ENCODE measurements around the gene SYT17. TPM values are rescaled to one million over a fixed set of nuclear protein-coding genes. Genes with fewer than 3 reads are reported as not detected.

Gene SYT17
- total and polyA plus RNA-seq, 3 donors from 2014 or later, result 0.75 to 3.7 (median 3.1) TPM

DNA sequence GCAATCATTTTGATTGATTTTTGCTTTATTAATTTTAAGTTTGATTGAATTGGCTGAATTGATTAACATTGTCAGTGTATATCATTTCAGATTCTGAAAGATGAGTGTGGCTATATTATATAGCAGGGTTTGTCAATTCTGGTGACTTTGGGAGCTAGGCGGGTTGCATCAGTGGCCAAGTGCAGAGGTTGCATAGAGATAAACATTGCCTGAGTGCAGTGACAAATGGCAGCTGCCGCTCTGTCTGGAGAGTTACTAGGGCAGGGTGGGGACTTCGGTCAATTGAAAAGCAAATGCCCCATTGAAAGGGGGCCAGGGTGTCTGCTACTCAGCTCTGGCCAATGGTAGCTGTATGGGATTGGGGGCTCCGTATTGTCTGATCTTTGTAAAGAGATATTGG is 12.7 kb downstream of the SYT17 start:
- no peaks in the 10 kb centered on the region for H3K36me3 ChIP-seq (ENCODE audit: low read depth, missing control alignments)
- H3K4me3 ChIP-seq, result no peak overlapping the region
- WGBS, 2 donors, result 88 to 96% methylated on average over 4 of the region's 4 CpGs
- no peaks in the 10 kb centered on the region for H3K4me1 ChIP-seq
- no peak for DNase-seq
- intact Hi-C loops (cut with DNase I; ENCODE audit: low total_unique reads), result no loop called here
- no peak for TF ChIP-seq POLR2A (IDR thresholded peaks at IDR 0.05)
- H3K9me3 ChIP-seq, result no peaks in the 10 kb centered on the region
- H3K27ac ChIP-seq, result no peak overlapping the region
- no peaks in the 10 kb centered on the region for H3K27me3 ChIP-seq

DNA sequence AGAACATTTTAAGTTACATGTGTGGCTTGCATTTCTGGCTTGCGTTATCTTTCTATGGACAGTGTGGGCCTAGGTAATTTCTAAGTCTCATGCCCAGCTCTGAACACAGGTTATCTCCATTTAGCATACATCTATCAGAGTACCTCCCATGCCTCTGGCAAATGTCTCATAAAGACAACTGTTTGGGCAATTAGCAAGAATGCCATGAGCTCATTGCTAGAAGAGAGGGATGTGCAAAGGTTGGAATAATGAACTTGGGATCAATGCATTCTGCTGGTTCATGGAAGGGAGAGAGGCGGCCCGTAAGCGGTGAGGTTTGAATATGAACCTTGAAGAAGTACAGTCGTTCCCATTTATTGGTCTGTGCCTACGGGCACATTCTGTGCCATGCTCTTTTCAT is 14.4 kb downstream of the SYT17 start:
- no peaks in the 10 kb centered on the region for H3K36me3 ChIP-seq (ENCODE audit: low read depth, missing control alignments)
- H3K27me3 ChIP-seq, result no peaks in the 10 kb centered on the region
- intact Hi-C loops (cut with DNase I; ENCODE audit: low total_unique reads), result no loop called here
- no peaks in the 10 kb centered on the region for H3K9me3 ChIP-seq
- no peak for DNase-seq
- H3K27ac ChIP-seq, result no peak overlapping the region
- H3K4me1 ChIP-seq, result no peaks in the 10 kb centered on the region
- WGBS, 2 donors, result 94 to 98% methylated on average over 6 of the region's 6 CpGs
- H3K4me3 ChIP-seq, result no peak overlapping the region
- TF ChIP-seq, protein P1, sequence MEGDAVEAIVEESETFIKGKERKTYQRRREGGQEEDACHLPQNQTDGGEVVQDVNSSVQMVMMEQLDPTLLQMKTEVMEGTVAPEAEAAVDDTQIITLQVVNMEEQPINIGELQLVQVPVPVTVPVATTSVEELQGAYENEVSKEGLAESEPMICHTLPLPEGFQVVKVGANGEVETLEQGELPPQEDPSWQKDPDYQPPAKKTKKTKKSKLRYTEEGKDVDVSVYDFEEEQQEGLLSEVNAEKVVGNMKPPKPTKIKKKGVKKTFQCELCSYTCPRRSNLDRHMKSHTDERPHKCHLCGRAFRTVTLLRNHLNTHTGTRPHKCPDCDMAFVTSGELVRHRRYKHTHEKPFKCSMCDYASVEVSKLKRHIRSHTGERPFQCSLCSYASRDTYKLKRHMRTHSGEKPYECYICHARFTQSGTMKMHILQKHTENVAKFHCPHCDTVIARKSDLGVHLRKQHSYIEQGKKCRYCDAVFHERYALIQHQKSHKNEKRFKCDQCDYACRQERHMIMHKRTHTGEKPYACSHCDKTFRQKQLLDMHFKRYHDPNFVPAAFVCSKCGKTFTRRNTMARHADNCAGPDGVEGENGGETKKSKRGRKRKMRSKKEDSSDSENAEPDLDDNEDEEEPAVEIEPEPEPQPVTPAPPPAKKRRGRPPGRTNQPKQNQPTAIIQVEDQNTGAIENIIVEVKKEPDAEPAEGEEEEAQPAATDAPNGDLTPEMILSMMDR (IDR thresholded peaks at IDR 0.05), result no peak
- TF ChIP-seq POLR2A (IDR thresholded peaks at IDR 0.05), result no peak

DNA sequence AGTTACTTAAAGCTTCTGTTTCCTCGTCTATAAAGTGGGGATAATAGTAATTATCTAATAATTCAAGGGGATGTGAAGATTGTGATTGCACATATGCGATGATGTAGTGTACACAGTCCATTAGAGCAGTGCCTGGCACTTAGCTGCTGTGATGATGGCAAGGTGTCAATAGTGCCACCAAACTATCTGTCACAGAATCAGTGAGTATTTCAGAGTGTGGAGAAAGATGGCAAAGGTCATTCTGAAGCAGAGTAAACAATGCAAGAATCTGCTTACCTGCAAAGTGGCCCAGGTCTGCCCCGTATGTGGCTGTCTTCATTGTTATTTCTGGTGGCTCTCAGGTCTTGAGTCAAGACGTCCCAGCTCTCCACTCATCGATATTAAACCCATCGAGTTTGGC is 15.1 kb downstream of the SYT17 start:
- TF ChIP-seq POLR2A (IDR thresholded peaks at IDR 0.05), result no peak
- TF ChIP-seq, protein P1 (IDR thresholded peaks at IDR 0.05), result no peak
- H3K27ac ChIP-seq, result no peak overlapping the region
- DNase-seq, result no peak
- WGBS, 2 donors, result 82 to 83% methylated on average over 6 of the region's 6 CpGs
- intact Hi-C loops (cut with DNase I; ENCODE audit: low total_unique reads), result no loop called here
- no peaks in the 10 kb centered on the region for H3K4me1 ChIP-seq
- H3K9me3 ChIP-seq, result no peaks in the 10 kb centered on the region
- no peak overlapping the region for H3K4me3 ChIP-seq
- no peaks in the 10 kb centered on the region for H3K36me3 ChIP-seq (ENCODE audit: low read depth, missing control alignments)
- H3K27me3 ChIP-seq, result no peaks in the 10 kb centered on the region

DNA sequence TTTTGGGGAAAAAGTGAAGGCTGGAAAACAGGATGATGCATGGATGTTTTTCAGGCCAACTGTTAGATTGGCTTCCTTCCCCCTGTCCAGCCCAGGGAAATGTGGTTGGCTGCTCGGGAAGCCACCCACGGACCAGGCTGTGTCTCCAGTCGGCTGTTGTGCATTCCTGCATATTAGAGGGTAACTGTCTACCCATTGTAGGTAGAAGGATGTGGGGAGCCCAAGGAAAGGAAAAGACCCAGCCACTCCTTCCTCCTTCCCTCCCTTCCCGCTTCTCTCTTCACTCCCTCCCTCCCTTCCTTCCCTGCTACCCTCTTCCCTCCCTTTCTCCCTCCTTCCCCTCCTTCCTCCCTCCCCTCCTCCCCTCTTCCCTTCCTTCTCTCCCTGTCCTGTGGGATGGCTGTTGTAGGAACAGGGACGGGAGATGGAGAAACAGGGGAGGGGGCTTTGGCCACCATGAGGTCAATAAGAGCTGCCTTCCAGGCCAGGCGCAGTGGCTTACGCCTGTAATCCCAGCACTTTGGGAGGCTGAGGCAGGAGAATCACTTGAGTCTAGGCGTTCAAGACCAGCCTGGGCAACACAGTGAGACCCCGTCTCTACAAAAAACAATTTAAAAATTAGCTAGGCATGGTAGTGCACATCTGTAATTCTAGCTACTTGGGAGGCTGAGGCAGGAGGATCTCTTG is 16.9 kb downstream of the SYT17 start:
- Histone ChIP-seq H3K9me3 (no peaks in the 10 kb centered on the region), H3K27me3 (no peaks in the 10 kb centered on the region), H3K27ac (no peak overlapping the region), H3K4me1 (no peaks in the 10 kb centered on the region), H3K4me3 (no peak overlapping the region), H3K36me3 (ENCODE audit: low read depth, missing control alignments) (no peaks in the 10 kb centered on the region)
- no peak for DNase-seq
- no peak for TF ChIP-seq POLR2A (IDR thresholded peaks at IDR 0.05)
- TF ChIP-seq, protein P1 (IDR thresholded peaks at IDR 0.05), result no peak
- intact Hi-C loops (cut with DNase I; ENCODE audit: low total_unique reads), result no loop called here
- 67 to 70% methylated on average over 9 of the region's 9 CpGs for WGBS, 2 donors

DNA sequence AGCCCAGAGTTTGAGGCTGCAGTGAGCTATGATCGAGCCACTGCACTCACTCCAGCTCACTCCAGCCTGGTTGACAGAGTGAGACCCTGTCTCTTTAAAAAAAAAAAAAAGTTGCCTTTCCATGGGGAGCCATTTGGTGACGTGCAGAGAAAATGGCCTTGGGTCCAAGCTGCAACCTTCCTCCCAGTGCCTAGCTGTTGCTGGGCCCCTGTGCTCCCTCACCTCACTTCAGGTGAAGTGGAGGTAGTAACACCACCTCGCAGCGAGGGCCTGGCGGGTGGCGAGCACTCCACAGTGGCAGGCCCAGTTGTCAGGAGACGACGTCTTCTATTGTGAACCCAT is 17.4 kb downstream of the SYT17 start:
- no peak for TF ChIP-seq POLR2A (IDR thresholded peaks at IDR 0.05)
- TF ChIP-seq, protein P1 (IDR thresholded peaks at IDR 0.05), result no peak
- Histone ChIP-seq H3K4me1 (no peaks in the 10 kb centered on the region), H3K27me3 (no peaks in the 10 kb centered on the region), H3K9me3 (no peaks in the 10 kb centered on the region), H3K36me3 (ENCODE audit: low read depth, missing control alignments) (no peaks in the 10 kb centered on the region), H3K27ac (no peak overlapping the region), H3K4me3 (no peak overlapping the region)
- WGBS, 2 donors, result 86 to 87% methylated on average over 5 to 8 of the region's 8 CpGs
- no peak for DNase-seq
- intact Hi-C loops (cut with DNase I; ENCODE audit: low total_unique reads), result no loop called here

Measured in testis (tissue), 3 donors.